ENCODE results near the gene NPC2.

The NPC2 gene

DNA sequence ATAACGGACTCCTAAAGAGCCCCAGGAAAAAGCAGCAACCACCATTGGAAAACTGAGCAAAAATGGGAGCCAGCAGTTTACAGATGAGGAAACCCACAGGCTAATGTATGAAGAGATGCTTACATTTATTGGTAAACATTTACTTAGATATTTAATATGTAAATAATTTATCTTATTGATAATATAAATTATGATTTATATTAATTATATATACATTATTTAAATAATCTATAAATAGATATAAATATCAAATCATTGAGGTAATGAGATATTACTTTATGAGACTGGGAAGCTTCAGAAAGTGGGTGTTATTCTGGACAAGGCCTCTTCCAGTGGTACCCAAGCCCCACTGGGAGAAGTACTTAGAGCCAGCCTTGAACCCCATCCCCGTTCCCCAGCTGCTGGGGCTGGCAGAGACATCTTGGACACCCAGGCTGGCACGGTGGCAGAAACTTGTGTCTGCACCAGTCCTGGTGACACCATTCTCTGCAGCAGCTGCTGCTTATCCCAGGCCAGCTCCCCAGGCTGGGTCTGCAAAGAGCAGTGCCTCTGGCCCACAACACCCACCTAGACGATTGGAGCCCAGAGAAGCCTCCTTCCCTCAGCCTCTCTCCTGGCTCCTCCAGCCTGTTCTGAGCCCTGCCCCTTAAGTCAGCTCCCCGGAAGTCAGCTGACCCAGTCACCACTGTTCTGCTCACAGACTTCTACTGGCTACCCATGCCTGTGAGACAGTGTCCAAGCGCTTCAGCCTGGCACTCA lies 26.4 kb upstream of the NPC2 start:
- no peak for DNase-seq (ENCODE audit: low read depth)

DNA sequence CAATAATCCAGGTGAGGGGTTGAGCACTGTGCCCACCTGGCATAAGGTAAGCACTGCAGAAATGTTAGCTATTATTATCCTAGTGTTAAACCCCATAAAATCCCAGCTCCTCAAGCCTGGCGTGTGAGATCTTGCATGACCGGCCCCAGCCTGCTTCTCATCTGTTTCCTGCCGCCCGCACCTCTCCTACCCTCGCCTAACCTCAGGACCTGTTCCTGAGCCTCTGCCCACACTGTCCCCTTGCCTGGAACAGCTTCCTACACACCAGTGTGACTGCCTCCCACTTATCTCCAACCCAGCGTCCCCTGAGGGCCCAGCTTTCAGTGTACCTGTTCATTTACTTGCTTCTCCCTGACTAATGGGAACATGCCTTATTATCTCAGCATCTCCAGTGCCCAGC lies 25.1 kb upstream of the NPC2 start:
- DNase-seq (ENCODE audit: low read depth): no peak

- DNase-seq (ENCODE audit: low read depth): no peak
These were observed 24.6 kb upstream of the NPC2 start for GRCh38 chr14:74517731-74518130.

DNA sequence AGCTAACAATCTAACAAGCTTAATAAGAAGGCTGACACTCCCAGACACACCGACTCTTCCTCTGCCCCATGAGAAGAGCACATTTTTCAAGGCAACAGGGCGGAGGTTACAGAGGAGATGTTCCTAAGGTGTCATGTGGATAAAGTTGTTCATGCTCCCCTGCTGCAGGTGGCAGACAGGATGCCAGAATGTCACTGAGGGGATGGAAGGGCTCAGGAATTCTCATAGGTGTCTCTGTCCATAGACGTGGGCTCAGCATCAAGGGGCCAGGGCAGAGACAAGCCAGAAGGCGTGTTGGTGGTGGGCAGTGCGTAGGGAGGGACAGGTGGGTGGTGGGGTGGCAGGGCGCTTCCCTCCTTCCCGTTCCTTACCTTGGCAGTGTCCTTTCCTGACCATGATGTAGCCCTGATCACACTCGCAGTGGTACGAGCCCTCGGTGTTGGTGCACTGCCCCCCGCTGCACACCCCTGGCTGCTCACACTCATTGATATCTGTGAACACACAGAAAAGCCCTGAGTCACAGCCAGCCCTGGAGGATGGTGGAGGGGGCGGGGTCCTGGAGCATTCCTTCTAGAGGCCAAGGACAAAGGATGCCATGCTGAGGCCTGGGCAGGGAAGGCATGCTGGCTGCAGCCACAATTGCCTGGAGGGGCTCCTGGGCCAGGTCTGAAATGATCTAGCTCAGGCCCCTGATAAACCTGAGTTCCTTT lies 23.5 kb upstream of the NPC2 start:
- no peak for DNase-seq (ENCODE audit: low read depth)

DNA sequence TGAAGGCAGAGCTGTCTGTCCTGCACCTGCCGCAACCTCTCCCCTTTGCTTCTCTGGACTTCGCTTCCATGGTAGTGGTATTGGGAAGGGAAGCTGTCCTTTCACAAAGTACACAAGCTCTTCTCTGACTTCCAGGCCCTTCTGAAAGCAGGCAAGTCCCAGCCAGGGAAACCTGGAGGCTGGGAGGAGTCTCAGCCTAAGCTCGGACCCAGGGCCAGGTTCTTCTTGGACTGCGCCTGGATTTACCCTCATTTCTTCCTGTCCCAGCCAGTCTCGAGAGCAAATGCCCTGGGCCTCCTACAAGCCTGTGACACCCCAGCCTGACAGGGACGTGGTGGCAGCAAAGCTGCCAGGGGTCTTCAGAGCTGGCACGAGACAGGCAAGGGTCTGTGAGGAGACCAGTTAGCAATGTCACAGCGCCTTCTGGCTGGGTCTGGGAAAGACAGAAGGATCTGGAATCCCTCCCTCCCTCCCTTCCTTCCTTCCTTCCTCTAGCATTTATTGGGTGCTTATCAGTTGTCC lies 22.8 kb upstream of the NPC2 start:
- no peak for DNase-seq (ENCODE audit: low read depth)

DNA sequence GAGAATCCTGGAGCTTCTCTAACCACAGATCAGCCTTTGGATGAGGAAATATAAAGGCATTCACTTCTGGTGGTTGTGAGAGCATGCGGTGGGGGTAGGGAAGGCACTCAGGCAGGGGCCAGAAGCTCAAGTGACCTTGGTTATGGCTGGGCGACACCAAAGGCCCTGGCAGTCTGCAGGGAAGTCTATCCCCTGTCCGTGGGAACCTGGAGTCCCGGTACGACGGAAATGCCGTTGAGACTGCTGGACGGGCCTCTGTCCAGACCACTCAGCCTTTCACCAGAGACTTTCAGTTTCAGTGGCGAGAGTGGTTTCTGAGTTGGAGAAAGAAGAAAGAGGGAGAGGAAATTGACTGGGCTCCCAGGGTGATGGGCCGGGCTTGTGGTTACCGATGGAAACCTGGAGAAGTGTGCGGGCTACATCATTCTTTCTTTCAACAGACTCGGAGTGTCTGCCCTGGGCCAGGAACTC lies 21.4 kb upstream of the NPC2 start:
- DNase-seq (ENCODE audit: low read depth): no peak

DNA sequence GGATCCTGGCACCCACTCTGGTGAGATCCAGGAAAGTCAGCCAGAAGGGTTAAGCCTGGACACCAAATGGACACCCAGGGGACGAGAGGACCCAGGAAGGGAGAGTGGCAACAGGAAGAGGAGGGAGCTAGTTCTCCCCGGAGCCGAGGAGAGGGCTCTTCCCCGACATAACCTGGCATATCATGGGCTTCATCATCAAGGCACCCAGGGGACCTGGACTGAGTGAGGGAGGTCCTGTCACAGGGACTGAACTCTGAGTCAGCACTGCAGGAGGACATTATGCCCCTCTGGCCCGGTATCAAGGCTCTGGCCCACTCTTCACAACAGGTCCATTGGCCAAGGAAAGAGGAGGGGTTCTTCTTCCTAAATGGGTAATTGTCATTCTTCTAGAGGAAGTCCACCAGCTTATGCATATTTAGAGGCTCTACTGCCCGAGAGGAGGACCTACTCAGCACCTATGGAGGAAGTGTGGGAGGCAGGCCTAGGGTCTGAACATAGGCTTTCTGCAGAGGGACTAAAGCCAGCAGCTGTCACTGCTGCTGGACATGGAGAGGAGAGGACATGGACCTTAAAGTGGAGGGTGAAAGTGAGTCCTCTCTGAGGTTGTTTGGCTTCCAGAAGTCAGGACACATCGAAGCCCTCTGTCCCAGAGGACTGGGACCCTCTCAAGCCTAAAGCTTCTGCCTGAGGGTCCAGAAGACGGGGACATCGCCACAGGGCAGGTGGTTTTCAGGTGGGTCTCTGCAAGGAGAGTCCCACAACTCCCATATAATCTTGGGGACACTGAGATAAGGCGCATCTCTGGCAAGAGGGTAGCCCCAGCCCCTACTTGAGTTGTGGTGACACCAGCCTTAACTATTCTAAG lies 19.1 kb upstream of the NPC2 start:
- no peak for DNase-seq (ENCODE audit: low read depth)

DNA sequence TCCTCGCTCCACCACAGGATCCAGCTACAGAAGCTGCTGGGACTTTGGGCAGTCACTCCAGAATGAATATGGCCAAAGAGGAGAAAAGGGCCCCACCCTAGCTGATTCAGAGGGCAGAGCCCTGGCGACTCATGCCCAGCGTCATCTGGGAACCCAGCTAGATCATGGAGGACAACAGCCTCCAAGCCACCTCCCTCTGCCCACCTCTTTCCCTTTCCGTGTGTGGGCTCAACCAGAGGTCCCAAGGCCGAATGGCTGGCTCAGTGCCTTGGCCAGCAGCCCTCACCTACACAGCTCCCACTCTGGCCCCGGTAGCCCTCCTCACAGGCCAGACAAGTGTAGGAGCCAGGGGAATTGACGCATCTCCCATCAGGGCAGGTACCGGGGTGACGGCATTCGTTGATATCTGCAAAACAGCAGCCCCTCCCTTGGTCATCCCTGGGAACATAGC lies 17.9 kb upstream of the NPC2 start:
- DNase-seq (ENCODE audit: low read depth): peak; percentile 20

- DNase-seq (ENCODE audit: low read depth): no peak
These were observed 17.3 kb upstream of the NPC2 start for GRCh38 chr14:74510223-74510931.

GRCh38 chr14:74509587-74510222 lies 16.6 kb upstream of the NPC2 start:
- no peak for DNase-seq (ENCODE audit: low read depth)

- DNase-seq (ENCODE audit: low read depth): no peak
These were observed 15.8 kb upstream of the NPC2 start for GRCh38 chr14:74508844-74509428.

DNA sequence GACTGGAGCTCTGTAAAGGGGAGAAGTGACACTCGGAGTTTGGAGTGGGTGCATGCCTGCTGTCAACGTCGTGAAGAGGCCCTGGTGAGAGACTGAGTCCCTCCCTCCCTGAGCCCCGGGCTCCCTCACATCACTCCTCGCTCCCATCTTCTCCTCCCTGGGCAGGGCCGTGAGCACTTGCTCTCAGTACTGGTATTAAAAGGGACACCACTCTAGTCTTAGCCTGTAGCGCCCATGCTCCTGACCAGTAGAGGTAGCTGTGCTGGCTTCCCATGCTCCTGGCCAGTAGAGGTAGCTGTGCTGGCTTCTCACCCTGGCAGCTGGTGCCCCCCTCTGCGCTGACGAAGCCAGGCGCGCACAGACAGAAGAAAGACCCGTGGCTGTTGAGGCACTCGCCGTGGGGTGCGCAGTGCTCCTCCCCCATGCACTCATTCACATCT lies 15.2 kb upstream of the NPC2 start:
- DNase-seq (ENCODE audit: low read depth): no peak

DNA sequence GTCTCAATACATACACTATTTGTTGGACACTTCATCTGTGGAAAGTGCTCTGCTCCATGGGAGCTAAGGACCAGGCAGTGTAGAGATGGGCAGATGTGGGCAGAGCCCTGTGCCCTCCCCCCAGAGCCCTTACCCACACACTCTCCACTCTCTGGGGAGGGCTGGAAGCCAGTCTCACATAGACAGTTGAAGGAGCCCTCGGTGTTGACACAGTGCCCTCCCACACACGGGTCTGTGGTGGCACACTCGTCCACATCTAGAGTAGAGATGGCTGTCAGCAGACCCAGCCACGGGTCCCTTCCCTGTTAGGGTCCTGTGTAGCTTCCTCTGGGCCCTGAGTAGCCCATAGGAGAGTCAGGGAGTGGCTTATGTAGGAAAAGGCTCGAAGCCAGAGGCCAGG lies 14.7 kb upstream of the NPC2 start:
- no peak for DNase-seq (ENCODE audit: low read depth)

GRCh38 chr14:74507085-74507484 lies 14.0 kb upstream of the NPC2 start:
- no peak for DNase-seq (ENCODE audit: low read depth)

DNA sequence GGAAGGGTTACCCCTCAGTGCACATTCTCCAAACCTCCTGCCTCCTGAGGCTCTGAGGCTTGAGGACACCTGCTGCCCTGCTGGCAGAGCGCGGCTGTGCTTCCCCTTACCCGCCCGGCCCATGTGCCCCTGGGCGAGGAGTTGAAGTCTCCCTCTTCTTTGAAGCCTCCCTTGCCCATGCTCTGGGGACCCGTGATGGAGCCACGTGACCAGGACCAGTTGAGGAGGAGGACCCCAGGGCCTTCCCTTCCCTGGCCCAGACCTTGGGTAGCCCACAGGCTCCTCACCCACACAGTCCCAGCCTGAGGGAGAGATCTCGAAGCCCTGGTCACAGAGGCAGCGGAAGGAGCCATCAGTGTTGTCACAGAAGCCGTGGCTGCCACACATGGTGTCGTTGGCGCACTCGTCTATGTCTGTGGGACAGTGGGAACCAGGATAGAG lies 13.3 kb upstream of the NPC2 start:
- DNase-seq (ENCODE audit: low read depth): no peak

GRCh38 chr14:74505831-74506230 lies 12.7 kb upstream of the NPC2 start:
- DNase-seq (ENCODE audit: low read depth): no peak

- DNase-seq (ENCODE audit: low read depth): no peak
These were observed 12.0 kb upstream of the NPC2 start for GRCh38 chr14:74504874-74505720.

- DNase-seq (ENCODE audit: low read depth): no peak
These were observed 11.3 kb upstream of the NPC2 start for GRCh38 chr14:74504412-74504811.

- DNase-seq (ENCODE audit: low read depth): no peak
These were observed 10.8 kb upstream of the NPC2 start for GRCh38 chr14:74503938-74504335.

Data from fibroblast of the conjunctiva (primary cell).